ENCODE measurements around the gene HNRNPAB.
"Not testable (repeated sequence)": the region's sequence is repeated elsewhere in the genome, so short reads cannot be mapped to it uniquely, and the experiment has no call there.

HNRNPAB gene

GRCh38 chr5:178247481-178248456 lies 43.4 kb downstream of the HNRNPAB start:
- DNase-seq = no peak

- DNase-seq = no peak
Observed at GRCh38 chr5:178248750-178249149, 44.4 kb downstream of the HNRNPAB start.

- DNase-seq = no peak
Observed at GRCh38 chr5:178249191-178249989, 45.1 kb downstream of the HNRNPAB start.

GRCh38 chr5:178250263-178250662 lies 45.9 kb downstream of the HNRNPAB start:
- DNase-seq = no peak

GRCh38 chr5:178252258-178252657 lies 47.9 kb downstream of the HNRNPAB start:
- no peak for DNase-seq

- DNase-seq = not testable (repeated sequence)
Observed at GRCh38 chr5:178253632-178254031, 49.3 kb downstream of the HNRNPAB start.

- no peak for DNase-seq
Observed at GRCh38 chr5:178256746-178257145, 52.4 kb downstream of the HNRNPAB start.

- no peak for DNase-seq
Observed at GRCh38 chr5:178257650-178258049, 53.3 kb downstream of the HNRNPAB start.

- no peak for DNase-seq
Observed at GRCh38 chr5:178259623-178260536, 55.5 kb downstream of the HNRNPAB start.
